A549 (cell line): Measurements from ENCODE around the gene GUCA1A. TPM values are rescaled to one million over a fixed set of nuclear protein-coding genes. Genes with fewer than 3 reads are reported as not detected.

ENCODE experiments used
- ATAC-seq, 2 experiments: fragments of 200-7000 bp in 1 of 2; fragments of >200 bp in 1 of 2; cut with Nextera tagmentation in 1 of 2; cut with Tn5 transposase in 1 of 2; 3 replicates each; pipeline versions ENCODE4 v1.8.0 to v1.9.1; 2018 to 2020; ENCODE audit warnings: mild to moderate bottlenecking in 1 of 2, moderate library complexity in 1 of 2
- CTCF ChIA-PET: fragments of 300-600 bp; sonication (Branson Sonifier 250); formaldehyde crosslinking; extraction: SDS; loops from one replicate; lab custom pipeline; 2021; ENCODE audit warnings: antibody characterized with exemption, inconsistent platforms; lab: Yijun Ruan, JAX
- POLR2A ChIA-PET: fragments of 350-600 bp; formaldehyde crosslinking; extraction: SDS; loops from one replicate; lab custom pipeline; 2021; ENCODE audit warnings: antibody characterized with exemption, inconsistent platforms; lab: Yijun Ruan, JAX
- DNase-seq, 2 experiments: peaks; one replicate each; pipeline versions ENCODE4 v3.0.0 to v3.0.0-alpha.2; 2011 to 2016; ENCODE audit warnings: low read depth in 1 of 2, low spot score in 1 of 2
- FAIRE-seq: peaks from 2 replicates; lab custom pipeline; 2011; peaks lifted over from hg19 to GRCh38; lab: Jason Lieb, UNC
- H3K27ac ChIP-seq, 2 experiments: fragments of >200 bp; sonication (Bioruptor Twin); formaldehyde crosslinking; 3 replicates each; pipeline ENCODE4 v1.5.1; 2016 to 2017
- H3K4me1 ChIP-seq: fragments of >200 bp; sonication (Bioruptor Twin); formaldehyde crosslinking; 3 replicates; pipeline ENCODE4 v1.6.1; 2016
- H3K4me2 ChIP-seq: fragments of >200 bp; sonication (Bioruptor Twin); formaldehyde crosslinking; 3 replicates; pipeline ENCODE4 v1.6.1; 2016
- H3K4me3 ChIP-seq: fragments of >200 bp; sonication (Bioruptor Twin); formaldehyde crosslinking; 3 replicates; pipeline ENCODE4 v1.5.1; 2016
- H3K9me3 ChIP-seq: fragments of >200 bp; sonication (Bioruptor Twin); formaldehyde crosslinking; 3 replicates; pipeline ENCODE4 v1.6.1; 2016
- CHD2 ChIP-seq: fragments of 150-350 bp; IDR thresholded peaks from 2 replicates; pipeline ENCODE4 v1.6.1; 2014; ENCODE audit warnings: low read length; ENCODE audit not compliant: partially characterized antibody
- CTCF ChIP-seq: fragments of >200 bp; sonication (Bioruptor Twin); formaldehyde crosslinking; IDR thresholded peaks from 3 replicates; pipeline ENCODE4 v1.5.1; 2016
- EHMT2 ChIP-seq: fragments of 200-600 bp; sonication (generic); IDR thresholded peaks from 2 replicates; pipeline ENCODE4 v1.6.1; 2016; ENCODE audit warnings: antibody characterized with exemption, low read depth, mild to moderate bottlenecking, moderate library complexity
- FOSL2 ChIP-seq, 2 experiments: fragments of 450-650 bp in 1 of 2; fragments of >200 bp in 1 of 2; sonication (Bioruptor Twin) in 1 of 2; formaldehyde crosslinking; IDR thresholded peaks; 2 replicates each; pipeline versions ENCODE4 v1.5.0 to v1.6.1; 2016 to 2020; ENCODE audit warnings: mild to moderate bottlenecking in 1 of 2, moderate library complexity in 1 of 2
- FOXS1 ChIP-seq: fragments of 250-450 bp; sonication (Bioruptor Pico); IDR thresholded peaks from 2 replicates; pipeline ENCODE4 v1.5.0; 2020; ENCODE audit warnings: mild to moderate bottlenecking, moderate library complexity
- GATA3 ChIP-seq: IDR thresholded peaks from 2 replicates; pipeline ENCODE4 v1.6.1; 2012; ENCODE audit warnings: borderline replicate concordance
- HOXA7 ChIP-seq: fragments of 250-450 bp; sonication (Bioruptor Pico); IDR thresholded peaks from 2 replicates; pipeline ENCODE4 v1.5.0; 2020; ENCODE audit warnings: mild to moderate bottlenecking, moderate library complexity
- KDM5A ChIP-seq: fragments of 200-600 bp; sonication (generic); IDR thresholded peaks from 2 replicates; pipeline ENCODE4 v1.6.1; 2016; ENCODE audit warnings: antibody characterized with exemption, mild to moderate bottlenecking
- MAFK ChIP-seq: fragments of 450-650 bp; IDR thresholded peaks from 2 replicates; pipeline ENCODE4 v1.6.1; 2014; ENCODE audit not compliant: partially characterized antibody
- MYC ChIP-seq: IDR thresholded peaks from 2 replicates; pipeline ENCODE4 v1.6.1; 2012; ENCODE audit warnings: mild to moderate bottlenecking, inconsistent platforms, low read length, improper control_type of control experiment, borderline replicate concordance
- NPAS2 ChIP-seq: fragments of 250-450 bp; sonication (Bioruptor Pico); IDR thresholded peaks from 2 replicates; pipeline ENCODE4 v1.8.0; 2022; ENCODE audit warnings: mild to moderate bottlenecking, moderate library complexity, borderline replicate concordance
- NR3C1 ChIP-seq: fragments of >200 bp; sonication (Bioruptor Twin); formaldehyde crosslinking; IDR thresholded peaks from 3 replicates; pipeline ENCODE4 v1.6.1; 2017
- RAD21 ChIP-seq, 2 experiments: fragments of >200 bp in 1 of 2; sonication (Bioruptor Twin) in 1 of 2; formaldehyde crosslinking in 1 of 2; IDR thresholded peaks in 1 of 2; conservative IDR thresholded peaks in 1 of 2; 2 replicates in 1 of 2; 3 replicates in 1 of 2; pipeline ENCODE4 v1.6.1; 2012 to 2018; ENCODE audit warnings: inconsistent platforms in 1 of 2
- RARB ChIP-seq: fragments of 250-450 bp; sonication (Bioruptor Pico); IDR thresholded peaks from 2 replicates; pipeline ENCODE4 v1.8.0; 2021; ENCODE audit warnings: mild to moderate bottlenecking, moderate library complexity
- RCOR1 ChIP-seq: fragments of 150-350 bp; IDR thresholded peaks from 2 replicates; pipeline ENCODE4 v1.6.1; 2014; ENCODE audit warnings: antibody characterized with exemption, low read length, low read depth
- SMC3 ChIP-seq: fragments of >200 bp; sonication (Bioruptor Twin); formaldehyde crosslinking; IDR thresholded peaks from 3 replicates; pipeline ENCODE4 v1.6.1; 2018; ENCODE audit warnings: inconsistent platforms
- SREBF2 ChIP-seq: fragments of 450-650 bp; IDR thresholded peaks from 2 replicates; pipeline ENCODE4 v1.6.1; 2014; ENCODE audit warnings: mild to moderate bottlenecking, moderate library complexity
- TFCP2L1 ChIP-seq: fragments of 250-450 bp; sonication (Bioruptor Pico); IDR thresholded peaks from 2 replicates; pipeline ENCODE4 v1.5.0; 2021; ENCODE audit warnings: mild to moderate bottlenecking
- ZFP36 ChIP-seq: fragments of 450-650 bp; IDR thresholded peaks from 2 replicates; pipeline ENCODE4 v1.6.1; 2014; ENCODE audit warnings: borderline replicate concordance; ENCODE audit not compliant: partially characterized antibody
- ZSCAN20 ChIP-seq: fragments of 250-450 bp; sonication (Bioruptor Pico); IDR thresholded peaks from 2 replicates; pipeline ENCODE4 v1.8.0; 2022; ENCODE audit warnings: mild to moderate bottlenecking, moderate library complexity
- WGBS: methylation state at CpG from one replicate; pipeline ENCODE4 v1.1.6; 2017; ENCODE audit errors: missing lambda C conversion rate; 5-methylcytosine and 5-hydroxymethylcytosine counted together
- polyA plus RNA-seq, 4 experiments: library from polyadenylated mRNA; depleted of rRNA in 3 of 4; stranded (reverse); fragments of >200 nt; fragmentation: RNase III in 1 of 4; extraction: RNeasy Plus Mini Kit Qiagen cat#74134 plus additional on column Dnase treatment in 1 of 4; gene quantifications; 2 replicates in 3 of 4; 3 replicates in 1 of 4; pipeline ENCODE4 v1.2.3, GENCODE V29; 2011 to 2017
- TF ChIP-seq, protein P1 (sequence below): IDR thresholded peaks from 2 replicates; pipeline ENCODE4 v1.6.1; 2012
- TF ChIP-seq, protein P2 (sequence below): fragments of 200-600 bp; sonication (generic); IDR thresholded peaks from 2 replicates; pipeline ENCODE4 v1.6.1; 2016; ENCODE audit warnings: antibody characterized with exemption, mild to moderate bottlenecking, moderate library complexity

Gene GUCA1A
- polyA plus RNA-seq, 2 of the 4 experiments (the other 2 are of a cell fraction) = not detected

GRCh38 chr6:42135161-42135560, 38.0 kb upstream of the GUCA1A start:
- no peak overlapping the region for H3K4me3 ChIP-seq
- no peaks in the 10 kb centered on the region for H3K9me3 ChIP-seq
- H3K27ac ChIP-seq = peak overlapping the region in 1 of 2 experiments; percentile 50; a peak in 1 of 6 replicates
- ChIA-PET POLR2A (no interaction called here), CTCF (interaction anchor here (0.6 to 0.9 kb wide), 2 partner anchors 17 to 34 kb away, joined by 3 to 4 read pairs; no protein-coding TSS in a partner anchor)
- FAIRE-seq = no peak
- ATAC-seq = no peak
- 96% methylated on average over 12 of the region's 12 CpGs for WGBS
- TF ChIP-seq RCOR1 (no peak), MYC (no peak), HOXA7 (CRISPR knock-in tag) (no peak), EHMT2 (no peak), CTCF (no peak), RARB (no peak), ZFP36 (no peak), TFCP2L1 (no peak), RAD21 (conservative IDR thresholded peaks at IDR 0.05 in 1 of 2, IDR thresholded peaks at IDR 0.05 in 1 of 2) (no peak), SREBF2 (no peak), NPAS2 (CRISPR knock-in tag) (no peak), ZSCAN20 (CRISPR knock-in tag) (no peak), CHD2 (no peak), NR3C1 (no peak), GATA3 (no peak), SMC3 (no peak)
- TF ChIP-seq, protein P1, sequence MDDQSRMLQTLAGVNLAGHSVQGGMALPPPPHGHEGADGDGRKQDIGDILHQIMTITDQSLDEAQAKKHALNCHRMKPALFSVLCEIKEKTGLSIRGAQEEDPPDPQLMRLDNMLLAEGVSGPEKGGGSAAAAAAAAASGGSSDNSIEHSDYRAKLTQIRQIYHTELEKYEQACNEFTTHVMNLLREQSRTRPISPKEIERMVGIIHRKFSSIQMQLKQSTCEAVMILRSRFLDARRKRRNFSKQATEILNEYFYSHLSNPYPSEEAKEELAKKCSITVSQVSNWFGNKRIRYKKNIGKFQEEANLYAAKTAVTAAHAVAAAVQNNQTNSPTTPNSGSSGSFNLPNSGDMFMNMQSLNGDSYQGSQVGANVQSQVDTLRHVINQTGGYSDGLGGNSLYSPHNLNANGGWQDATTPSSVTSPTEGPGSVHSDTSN = no peak
- TF ChIP-seq, protein P2, sequence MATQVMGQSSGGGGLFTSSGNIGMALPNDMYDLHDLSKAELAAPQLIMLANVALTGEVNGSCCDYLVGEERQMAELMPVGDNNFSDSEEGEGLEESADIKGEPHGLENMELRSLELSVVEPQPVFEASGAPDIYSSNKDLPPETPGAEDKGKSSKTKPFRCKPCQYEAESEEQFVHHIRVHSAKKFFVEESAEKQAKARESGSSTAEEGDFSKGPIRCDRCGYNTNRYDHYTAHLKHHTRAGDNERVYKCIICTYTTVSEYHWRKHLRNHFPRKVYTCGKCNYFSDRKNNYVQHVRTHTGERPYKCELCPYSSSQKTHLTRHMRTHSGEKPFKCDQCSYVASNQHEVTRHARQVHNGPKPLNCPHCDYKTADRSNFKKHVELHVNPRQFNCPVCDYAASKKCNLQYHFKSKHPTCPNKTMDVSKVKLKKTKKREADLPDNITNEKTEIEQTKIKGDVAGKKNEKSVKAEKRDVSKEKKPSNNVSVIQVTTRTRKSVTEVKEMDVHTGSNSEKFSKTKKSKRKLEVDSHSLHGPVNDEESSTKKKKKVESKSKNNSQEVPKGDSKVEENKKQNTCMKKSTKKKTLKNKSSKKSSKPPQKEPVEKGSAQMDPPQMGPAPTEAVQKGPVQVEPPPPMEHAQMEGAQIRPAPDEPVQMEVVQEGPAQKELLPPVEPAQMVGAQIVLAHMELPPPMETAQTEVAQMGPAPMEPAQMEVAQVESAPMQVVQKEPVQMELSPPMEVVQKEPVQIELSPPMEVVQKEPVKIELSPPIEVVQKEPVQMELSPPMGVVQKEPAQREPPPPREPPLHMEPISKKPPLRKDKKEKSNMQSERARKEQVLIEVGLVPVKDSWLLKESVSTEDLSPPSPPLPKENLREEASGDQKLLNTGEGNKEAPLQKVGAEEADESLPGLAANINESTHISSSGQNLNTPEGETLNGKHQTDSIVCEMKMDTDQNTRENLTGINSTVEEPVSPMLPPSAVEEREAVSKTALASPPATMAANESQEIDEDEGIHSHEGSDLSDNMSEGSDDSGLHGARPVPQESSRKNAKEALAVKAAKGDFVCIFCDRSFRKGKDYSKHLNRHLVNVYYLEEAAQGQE = no peak
- H3K4me1 ChIP-seq = peaks cover 43% of the 10 kb centered on the region
- no peak for DNase-seq
- H3K4me2 ChIP-seq = no peak overlapping the region

- POLR2A ChIA-PET = no interaction called here
- CTCF ChIA-PET = interaction anchor here (0.9 to 1.7 kb wide), 3 partner anchors 12 to 42 kb away, joined by 3 to 6 read pairs (median 4); no protein-coding TSS in a partner anchor
Measured at GRCh38 chr6:42135722-42136121, 37.4 kb upstream of the GUCA1A start.

More at GRCh38 chr6:42135722-42136121, 37.4 kb upstream of the GUCA1A start:
- peak overlapping the region in 1 of 2 experiments; percentile 28; a peak in 1 of 6 replicates for H3K27ac ChIP-seq
- H3K4me2 ChIP-seq = no peak overlapping the region
- no peak for DNase-seq
- no peak overlapping the region for H3K4me3 ChIP-seq
- no peak for TF ChIP-seq KDM5A
- TF ChIP-seq MAFK = no peak
- TF ChIP-seq FOXS1 (CRISPR knock-in tag) = no peak
- no peak for TF ChIP-seq FOSL2 (IDR thresholded peaks at IDR 0.05)
- no peak for TF ChIP-seq FOSL2 (CRISPR knock-in tag; IDR thresholded peaks at IDR 0.05)
- no peak for TF ChIP-seq SMC3
- TF ChIP-seq ZSCAN20 (CRISPR knock-in tag) = no peak
- no peak for TF ChIP-seq HOXA7 (CRISPR knock-in tag)
- peaks cover 49% of the 10 kb centered on the region for H3K4me1 ChIP-seq
- no peaks in the 10 kb centered on the region for H3K9me3 ChIP-seq
- no peak for FAIRE-seq
- WGBS = 93% methylated on average over 2 of the region's 2 CpGs
- ATAC-seq = no peak
